HL-60 (cell line): Measurements from ENCODE around the gene IL1RAPL1.
"Not testable (repeated sequence)": the region's sequence is repeated elsewhere in the genome, so short reads cannot be mapped to it uniquely, and the experiment has no call there.

ENCODE experiments used
- DNase-seq, 2 experiments: peaks; one replicate each; pipeline ENCODE4 v3.0.0-alpha.2; 2010 to 2020; ENCODE audit warnings: low read depth in 1 of 2, low spot score in 1 of 2
- H3K27ac ChIP-seq: fragments of 250-450 bp; sonication (Bioruptor Pico); replicated peaks from 2 replicates; pipeline ENCODE4 v1.5.1; 2020; ENCODE audit warnings: mild to moderate bottlenecking, moderate library complexity
- H3K27me3 ChIP-seq: fragments of 250-450 bp; sonication (Bioruptor Pico); 2 replicates; pipeline ENCODE4 v1.5.1; 2021; ENCODE audit warnings: mild to moderate bottlenecking, moderate library complexity; ENCODE audit not compliant: insufficient read depth, poor library complexity, severe bottlenecking
- H3K4me3 ChIP-seq: replicated peaks from 2 replicates; pipeline ENCODE4 v1.5.1; 2011; ENCODE audit warnings: mild to moderate bottlenecking, control low read depth, low read length; ENCODE audit not compliant: insufficient read depth
- CTCF ChIP-seq: IDR thresholded peaks from one replicate; pipeline ENCODE4 v1.5.1; 2011; ENCODE audit warnings: low read length, control low read depth, inconsistent platforms; ENCODE audit not compliant: insufficient read depth
- GABPA ChIP-seq: IDR thresholded peaks from 2 replicates; pipeline ENCODE4 v1.6.1; 2012; ENCODE audit warnings: low read depth
- POLR2AphosphoS5 ChIP-seq: IDR thresholded peaks from 2 replicates; pipeline ENCODE4 v1.6.1; 2012; ENCODE audit warnings: low read depth
- SPI1 ChIP-seq: IDR thresholded peaks from 2 replicates; pipeline ENCODE4 v1.6.1; 2012; ENCODE audit warnings: low read depth, mild to moderate bottlenecking, borderline replicate concordance
- TF ChIP-seq, protein P1 (sequence below): IDR thresholded peaks from 2 replicates; pipeline ENCODE4 v1.6.1; 2012; ENCODE audit warnings: low read depth; ENCODE audit not compliant: insufficient replicate concordance

IL1RAPL1 gene

GRCh38 chrX:29308726-29309125, 721.5 kb downstream of the IL1RAPL1 start:
- no peak for DNase-seq
- Histone ChIP-seq H3K27me3 (no peaks in the 10 kb centered on the region), H3K4me3 (no peak overlapping the region), H3K27ac (no peak overlapping the region)
- no peak for TF ChIP-seq GABPA
- TF ChIP-seq, protein P1, sequence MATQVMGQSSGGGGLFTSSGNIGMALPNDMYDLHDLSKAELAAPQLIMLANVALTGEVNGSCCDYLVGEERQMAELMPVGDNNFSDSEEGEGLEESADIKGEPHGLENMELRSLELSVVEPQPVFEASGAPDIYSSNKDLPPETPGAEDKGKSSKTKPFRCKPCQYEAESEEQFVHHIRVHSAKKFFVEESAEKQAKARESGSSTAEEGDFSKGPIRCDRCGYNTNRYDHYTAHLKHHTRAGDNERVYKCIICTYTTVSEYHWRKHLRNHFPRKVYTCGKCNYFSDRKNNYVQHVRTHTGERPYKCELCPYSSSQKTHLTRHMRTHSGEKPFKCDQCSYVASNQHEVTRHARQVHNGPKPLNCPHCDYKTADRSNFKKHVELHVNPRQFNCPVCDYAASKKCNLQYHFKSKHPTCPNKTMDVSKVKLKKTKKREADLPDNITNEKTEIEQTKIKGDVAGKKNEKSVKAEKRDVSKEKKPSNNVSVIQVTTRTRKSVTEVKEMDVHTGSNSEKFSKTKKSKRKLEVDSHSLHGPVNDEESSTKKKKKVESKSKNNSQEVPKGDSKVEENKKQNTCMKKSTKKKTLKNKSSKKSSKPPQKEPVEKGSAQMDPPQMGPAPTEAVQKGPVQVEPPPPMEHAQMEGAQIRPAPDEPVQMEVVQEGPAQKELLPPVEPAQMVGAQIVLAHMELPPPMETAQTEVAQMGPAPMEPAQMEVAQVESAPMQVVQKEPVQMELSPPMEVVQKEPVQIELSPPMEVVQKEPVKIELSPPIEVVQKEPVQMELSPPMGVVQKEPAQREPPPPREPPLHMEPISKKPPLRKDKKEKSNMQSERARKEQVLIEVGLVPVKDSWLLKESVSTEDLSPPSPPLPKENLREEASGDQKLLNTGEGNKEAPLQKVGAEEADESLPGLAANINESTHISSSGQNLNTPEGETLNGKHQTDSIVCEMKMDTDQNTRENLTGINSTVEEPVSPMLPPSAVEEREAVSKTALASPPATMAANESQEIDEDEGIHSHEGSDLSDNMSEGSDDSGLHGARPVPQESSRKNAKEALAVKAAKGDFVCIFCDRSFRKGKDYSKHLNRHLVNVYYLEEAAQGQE = no peak
- TF ChIP-seq SPI1 = no peak
- TF ChIP-seq CTCF = no peak
- TF ChIP-seq POLR2AphosphoS5 = no peak

GRCh38 chrX:29315931-29316330, 728.7 kb downstream of the IL1RAPL1 start:
- no peak for DNase-seq
- Histone ChIP-seq H3K27ac (no peak overlapping the region), H3K27me3 (no peaks in the 10 kb centered on the region), H3K4me3 (no peak overlapping the region)
- TF ChIP-seq POLR2AphosphoS5 = no peak

DNA sequence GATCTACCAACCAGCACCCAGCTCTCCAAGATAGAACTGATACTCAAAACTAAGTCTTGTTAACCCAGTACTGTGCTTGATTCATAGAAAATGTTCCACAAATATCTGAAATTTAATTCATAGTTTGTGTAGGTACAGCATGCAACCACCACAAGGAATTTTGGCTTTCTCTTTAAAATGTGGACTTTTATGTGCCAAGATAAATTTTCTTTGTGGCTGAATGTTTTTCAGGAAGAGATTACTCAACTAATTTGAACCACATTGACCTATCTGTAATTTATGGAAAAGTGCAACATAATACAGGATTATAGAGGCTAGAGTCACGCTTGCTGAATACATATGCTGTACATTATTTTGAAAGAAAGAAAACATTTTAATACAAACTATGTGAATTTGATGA, 730.8 kb downstream of the IL1RAPL1 start:
- no peak for TF ChIP-seq POLR2AphosphoS5
- no peak for TF ChIP-seq GABPA
- no peak for TF ChIP-seq CTCF
- TF ChIP-seq, protein P1 = no peak
- TF ChIP-seq SPI1 = no peak
- no peak overlapping the region for H3K4me3 ChIP-seq
- no peak overlapping the region for H3K27ac ChIP-seq
- H3K27me3 ChIP-seq = no peaks in the 10 kb centered on the region
- no peak for DNase-seq

GRCh38 chrX:29332429-29332828, 745.2 kb downstream of the IL1RAPL1 start:
- not testable (repeated sequence) for H3K27me3 ChIP-seq, DNase-seq, H3K4me3 ChIP-seq, H3K27ac ChIP-seq

GRCh38 chrX:29333091-29333490, 745.8 kb downstream of the IL1RAPL1 start:
- not testable (repeated sequence) for H3K27ac ChIP-seq, H3K27me3 ChIP-seq, H3K4me3 ChIP-seq, DNase-seq
